Measurements from ENCODE around the gene FBXO2.

Gene FBXO2, protein sequence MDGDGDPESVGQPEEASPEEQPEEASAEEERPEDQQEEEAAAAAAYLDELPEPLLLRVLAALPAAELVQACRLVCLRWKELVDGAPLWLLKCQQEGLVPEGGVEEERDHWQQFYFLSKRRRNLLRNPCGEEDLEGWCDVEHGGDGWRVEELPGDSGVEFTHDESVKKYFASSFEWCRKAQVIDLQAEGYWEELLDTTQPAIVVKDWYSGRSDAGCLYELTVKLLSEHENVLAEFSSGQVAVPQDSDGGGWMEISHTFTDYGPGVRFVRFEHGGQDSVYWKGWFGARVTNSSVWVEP

DNA sequence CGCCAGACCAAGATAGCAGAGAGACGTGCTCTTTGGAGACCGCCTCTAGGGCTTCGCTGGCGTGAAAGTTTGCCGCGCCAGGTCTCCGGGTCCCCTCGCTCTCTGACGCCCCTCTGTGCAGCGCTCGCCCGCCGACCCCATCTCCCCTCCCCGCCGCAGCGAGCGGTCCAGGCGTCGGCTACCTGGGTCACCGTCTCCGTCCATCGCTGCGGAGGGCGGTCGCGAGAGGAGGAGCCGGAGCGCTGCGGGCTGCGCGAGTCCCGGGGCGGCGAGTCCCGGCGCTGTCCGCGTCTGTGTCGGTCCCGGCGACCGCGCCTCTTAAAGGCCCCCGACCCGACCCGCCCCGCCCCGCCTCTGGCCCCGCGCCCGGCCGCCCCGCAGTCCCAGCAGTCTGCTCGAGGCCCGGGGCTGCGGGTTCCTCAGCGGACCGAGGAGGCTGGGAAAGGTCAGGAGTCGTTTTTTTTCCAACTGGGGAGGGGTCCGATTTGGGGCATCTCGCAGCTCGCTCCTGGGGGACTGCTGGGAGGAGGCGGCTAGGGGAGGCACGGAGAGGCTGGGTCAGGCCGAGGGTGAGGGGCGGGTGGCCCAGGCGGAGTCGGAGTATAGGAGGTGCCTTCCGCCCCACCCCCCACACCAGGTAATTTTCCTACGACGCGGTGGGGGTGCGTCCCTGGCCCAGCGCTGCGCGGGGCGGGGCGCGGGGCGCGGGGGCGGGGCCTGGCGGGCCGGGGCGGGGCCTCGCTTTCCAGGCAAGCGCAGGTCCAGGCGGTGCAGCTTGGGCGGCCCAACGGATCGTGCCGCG, at the start of gene FBXO2, which contains the start of gene FBXO44:
Gene FBXO2 (minus strand): TSS at position 293 of the 802 bp plus-strand sequence. CDS start 89 bp downstream, at position 204.
Gene FBXO44 (plus strand): TSS at position 741 of the 802 bp plus-strand sequence. CDS start 959 bp downstream, outside the sequence.
- peak; percentile 46 for DNase-seq

DNA sequence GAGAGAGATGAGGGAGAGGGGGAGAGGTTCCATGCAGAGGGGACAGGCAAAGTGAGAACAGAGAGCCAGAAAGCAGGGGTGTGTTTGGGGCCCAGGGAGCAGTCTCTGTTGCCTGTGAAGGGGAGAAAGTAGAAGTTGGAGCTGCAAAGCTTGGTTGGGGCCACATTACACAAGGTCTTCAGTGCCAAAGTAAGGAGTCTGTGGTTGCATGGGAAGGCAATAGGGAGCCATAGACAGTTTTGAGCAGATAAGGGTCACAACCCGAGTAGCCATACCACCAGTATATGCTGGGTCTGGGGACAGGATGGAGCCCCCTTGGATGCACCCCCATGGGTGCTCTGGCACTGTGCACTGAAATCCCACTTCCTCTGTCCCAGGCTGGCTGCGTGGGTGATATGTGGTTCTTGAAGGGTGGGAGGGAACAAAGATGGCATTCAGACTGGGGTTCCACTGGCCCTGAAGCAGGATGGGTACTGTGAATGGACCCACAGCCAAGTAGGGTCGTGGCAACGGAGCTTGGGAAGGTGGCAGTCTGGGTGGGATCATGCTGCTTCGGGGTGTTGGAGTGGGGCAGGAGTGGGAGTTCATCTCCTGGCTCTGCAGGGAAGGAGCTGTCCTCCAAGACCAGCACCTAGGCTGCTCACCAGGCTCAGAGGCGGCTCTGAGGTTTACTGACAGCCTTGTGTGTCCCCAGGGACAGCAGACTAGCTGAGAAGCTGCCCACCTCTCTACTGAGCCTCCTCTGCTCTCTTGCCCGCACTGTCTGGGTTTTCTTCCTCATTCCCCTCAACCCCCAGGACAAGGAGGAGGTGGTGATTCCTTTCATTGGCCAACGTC, 49.3 kb upstream of the FBXO2 start:
- no peak for DNase-seq

DNA sequence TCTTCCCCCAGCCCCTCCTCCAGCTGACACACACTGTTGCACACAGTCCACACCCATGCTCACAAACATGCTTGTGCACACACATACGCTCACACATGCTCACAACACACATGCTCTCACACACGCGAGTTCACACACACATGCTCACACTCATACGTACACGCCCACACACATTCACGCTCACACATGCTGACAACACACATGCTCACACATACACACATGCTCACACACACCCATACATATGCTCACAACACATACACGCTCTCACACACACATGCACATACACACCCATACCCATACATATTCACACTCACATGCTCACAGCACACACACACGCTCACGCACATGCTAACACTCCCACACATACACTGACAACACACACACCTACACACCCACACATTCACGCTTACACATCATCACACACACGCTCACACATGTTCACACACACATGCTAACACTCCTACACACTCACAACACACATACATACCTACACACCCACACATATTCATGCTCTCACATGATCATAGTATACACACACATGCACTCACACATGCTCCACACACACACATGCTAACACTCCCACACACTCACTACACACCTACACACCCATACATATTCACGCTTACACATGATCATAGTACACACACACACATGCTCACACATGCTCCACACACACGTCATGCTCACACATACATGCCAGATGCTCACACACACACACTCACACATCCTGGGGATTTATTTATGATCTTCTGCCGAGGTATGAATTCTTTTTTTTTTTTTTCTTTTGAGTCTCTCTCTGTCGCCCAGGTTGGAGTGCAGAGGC, 48.0 kb upstream of the FBXO2 start:
- no peak for DNase-seq

DNA sequence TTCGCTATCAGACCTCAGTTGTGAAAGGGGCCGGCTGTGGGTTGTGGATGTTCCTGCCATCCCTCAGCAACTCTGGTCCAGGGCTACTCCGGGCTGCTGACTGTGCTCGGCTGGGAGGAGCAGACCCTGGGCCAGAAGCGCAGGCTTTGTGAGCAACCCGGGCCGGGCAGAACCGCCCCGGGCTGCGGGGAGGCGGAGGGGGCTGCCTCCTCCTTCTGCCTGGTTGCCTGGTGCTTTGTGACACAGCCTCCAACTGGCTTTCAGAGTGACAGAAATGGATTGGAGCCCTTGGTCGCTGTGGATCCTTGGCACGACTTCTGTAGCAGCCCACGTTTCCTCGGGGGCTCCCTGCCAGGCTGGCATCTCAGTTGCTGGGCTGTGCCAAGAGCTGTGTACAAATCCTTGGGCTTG, 47.3 kb upstream of the FBXO2 start:
- no peak for DNase-seq

DNA sequence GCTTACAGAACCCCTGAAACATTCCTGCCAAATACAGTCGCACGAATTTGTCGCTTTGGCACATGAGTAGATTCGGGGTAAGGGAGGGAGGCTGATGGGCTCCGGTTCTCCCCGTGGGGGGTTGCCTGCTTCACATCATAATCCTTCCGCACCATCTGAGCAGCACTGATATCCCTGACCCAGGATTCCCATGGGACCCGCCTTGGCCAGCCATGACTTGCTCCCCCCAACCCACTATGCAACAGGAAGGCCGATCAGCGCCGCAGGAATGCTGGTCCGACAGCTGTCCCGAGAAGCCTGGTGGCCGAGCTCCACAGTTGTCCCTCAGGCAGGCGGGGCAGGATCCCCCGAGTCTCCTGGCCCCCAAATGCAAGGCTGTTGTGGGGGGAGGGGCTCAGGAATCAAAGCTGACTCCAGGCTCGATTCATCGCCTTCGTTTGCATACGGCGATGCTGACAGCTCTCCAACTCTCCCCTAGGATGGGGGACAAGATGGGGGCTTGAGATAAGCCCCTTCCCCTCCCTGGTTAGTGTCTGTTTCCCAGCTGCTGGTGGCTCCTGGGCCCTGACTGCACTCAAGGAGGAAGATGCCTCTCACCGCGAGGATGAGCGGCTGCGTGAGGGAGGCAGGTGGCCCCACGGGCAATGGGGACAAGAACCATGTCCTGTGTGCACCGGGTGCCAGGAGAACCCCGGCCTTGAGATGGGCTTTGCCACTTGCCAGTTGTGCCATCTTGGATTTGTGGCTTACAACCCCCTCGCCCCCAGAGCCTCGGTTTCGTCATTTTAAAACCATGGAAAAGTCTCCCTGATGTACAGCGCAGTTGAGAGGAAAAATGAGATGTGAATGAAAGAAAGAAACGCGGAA, 46.6 kb upstream of the FBXO2 start:
- no peak for DNase-seq

DNA sequence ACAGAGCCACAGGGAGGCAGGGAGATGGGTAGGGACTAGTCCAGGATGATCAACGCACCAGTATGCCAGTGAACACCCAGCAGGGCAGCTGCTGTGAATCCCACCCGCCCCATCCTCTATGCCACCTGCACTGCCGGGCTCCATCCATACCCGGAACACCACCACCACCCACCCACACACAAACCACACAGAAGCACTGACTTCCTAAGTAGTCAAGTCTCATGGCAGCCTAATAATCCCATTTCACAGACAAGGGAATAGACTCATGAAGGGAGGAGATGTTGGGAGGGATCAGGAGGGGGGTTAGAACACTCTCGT, 43.6 kb upstream of the FBXO2 start:
- DNase-seq: no peak

DNA sequence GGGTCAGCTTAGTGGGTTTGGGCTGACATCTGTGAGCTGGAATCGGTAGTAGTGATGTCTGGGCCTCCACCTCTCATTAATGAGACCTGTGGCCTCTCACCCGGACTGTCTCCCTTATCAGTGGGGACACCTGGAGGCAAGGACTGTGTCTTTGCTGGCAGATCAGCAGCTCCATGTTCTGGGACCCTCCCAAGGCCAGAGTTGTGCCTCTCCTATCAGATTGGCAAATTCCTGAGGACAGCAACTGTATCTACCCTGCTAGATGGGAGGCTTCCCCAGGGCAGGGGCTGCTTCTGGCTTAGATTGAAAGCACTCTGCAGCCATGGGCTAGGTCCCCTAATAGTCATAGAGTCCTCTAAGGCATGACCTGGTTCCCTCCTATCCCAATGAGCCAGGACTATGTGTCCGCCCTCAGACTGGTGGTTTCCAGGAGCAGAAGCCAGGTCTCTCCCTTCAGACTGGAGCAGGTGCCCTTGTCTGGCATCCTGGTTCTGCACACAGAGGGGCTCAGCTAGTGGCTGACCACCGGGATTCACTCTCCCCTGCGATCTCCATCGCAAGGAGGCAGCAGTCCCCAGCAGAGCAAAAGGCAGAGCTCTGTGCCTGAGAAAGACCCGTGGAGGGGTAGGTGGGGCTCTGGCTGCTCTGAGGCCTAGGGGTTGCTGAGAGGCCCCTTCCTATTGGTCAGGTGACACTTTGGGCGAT, 43.1 kb upstream of the FBXO2 start:
- DNase-seq: no peak

DNA sequence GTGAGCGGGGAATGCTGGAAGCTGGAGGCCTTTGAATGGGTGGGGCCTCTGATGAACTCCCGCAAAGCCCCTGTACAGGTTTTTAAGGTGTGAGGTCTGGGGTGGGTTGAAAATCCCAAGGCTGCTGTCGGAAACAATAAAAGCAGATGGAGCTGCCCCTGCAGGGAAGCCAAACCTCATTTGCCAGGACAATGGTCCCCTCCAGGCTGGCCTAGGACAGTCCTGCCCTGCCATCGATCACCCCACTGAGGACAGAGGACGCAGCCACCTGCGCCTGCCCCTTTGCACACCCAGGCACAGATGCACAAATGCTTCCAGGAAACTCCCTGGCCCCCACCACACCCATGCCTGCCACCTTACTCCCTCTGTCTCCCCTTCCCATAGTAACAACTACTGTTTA, 41.6 kb upstream of the FBXO2 start:
- no peak for DNase-seq

DNA sequence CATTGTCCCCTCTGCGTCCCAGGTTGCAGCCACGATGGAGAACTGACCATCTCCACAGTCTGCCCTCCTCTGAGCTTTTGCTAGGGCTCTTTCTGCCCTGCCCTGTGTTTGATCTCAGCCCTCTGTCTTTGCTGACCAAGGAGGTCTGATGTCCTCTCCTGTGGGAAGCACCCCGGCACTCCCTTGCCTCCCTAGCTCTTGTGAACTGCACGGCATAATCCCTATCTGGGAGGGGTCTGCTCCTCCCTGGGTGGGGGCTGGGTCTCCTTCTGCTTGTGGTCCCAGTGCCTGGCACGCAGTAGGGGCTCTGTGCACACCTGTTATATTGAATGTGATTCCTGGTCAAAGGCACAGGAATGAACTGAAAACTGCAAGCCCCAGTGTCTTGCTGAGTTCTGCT, 39.7 kb upstream of the FBXO2 start:
- DNase-seq: no peak

DNA sequence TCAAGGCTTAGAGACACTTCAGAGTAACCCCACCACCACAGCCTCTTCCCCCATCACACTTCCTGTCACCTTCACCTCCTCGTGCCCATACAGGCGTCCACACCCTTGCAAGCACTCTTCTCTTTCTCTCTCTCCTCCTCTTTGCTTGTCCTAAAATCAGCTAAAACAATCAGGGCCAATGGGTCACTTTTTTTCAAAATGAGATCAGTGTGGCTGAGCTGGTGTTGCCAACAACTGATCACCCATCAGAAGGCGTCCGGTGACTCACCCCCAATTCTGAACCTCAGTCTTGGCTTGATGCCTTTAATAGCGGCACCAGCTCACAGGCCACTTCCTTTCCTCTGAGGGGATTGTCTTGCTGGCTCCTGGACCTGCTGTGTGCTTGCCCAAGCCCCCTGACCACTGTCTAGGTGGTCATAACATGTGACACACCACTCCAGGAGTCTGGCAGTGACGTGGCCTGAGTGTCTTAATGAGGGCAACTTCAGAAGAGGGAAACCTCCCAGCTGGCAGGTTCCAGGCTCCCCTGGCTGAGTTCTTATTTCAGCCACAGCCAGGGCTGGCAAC, 38.9 kb upstream of the FBXO2 start:
- peak; percentile 69 for DNase-seq

DNA sequence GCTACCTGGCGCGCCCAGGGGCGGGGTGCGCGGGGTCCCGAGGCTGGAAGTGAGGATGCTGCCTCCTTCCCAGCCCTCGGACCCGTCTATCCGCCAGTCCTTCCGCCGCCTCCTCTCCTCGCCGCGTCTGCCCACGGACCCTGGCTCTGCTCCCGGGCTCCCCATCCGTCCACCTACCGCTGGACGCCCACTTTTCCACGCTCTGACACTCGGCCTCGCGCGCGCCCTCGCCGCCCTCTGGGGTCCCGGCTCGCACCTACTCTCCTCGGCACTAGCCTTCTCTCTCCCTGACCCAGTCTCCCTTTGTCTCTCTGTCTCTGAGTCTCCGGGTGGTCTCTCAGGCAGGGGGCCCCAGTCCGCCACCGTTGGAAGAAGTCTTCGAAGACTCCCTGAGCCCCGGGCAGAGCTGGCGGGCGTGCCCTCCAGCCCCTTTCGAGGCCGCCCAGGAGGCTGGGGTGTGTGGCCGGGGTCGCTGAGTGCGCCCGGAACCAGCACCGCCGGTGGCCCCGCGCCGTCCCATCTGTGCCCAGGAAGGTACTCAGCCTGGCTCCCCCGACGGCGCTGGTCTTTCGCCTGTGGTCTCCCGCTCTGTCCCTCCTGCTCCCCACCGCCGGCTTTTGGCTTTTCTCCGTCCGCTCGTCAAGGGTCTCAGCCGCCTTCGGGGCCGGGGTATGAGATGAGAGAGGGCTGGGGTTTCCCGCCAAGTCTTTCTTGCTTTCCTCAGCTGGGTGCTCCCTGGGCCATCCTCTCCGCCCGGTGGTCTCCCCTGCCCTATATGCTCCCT, 37.9 kb upstream of the FBXO2 start:
- DNase-seq: no peak

DNA sequence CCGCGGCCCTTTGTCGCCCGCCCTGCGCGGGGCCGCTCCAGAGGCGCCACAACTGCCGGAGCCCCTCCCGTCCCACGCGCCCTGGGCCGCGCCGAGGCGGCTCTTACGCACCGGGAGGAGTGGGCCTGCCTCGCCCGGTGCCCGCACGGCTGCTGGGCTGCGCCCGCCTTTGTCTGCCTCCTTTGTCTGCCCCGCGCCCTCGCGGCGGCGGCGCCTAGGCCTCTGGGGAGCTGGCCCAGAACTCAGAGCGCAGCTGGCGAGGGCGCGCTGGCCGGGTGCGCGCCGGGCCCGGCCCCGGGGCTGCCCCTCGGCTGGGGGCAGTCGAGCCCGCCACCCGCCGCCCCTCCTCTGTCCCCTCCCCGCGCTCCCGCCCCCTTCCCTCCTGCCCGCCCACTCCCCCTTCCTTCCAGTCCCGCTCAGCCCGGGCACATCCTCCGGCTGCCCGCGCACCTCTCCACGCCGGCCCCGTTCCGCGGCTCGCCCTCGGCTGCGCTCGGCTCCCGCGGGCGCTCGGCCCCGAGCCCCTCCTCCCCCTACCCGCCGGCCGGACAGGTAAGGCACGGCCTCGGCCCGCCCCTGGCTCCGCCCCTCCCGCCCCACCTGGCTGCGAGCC, 37.2 kb upstream of the FBXO2 start, which contains the start of gene DRAXIN:
Gene DRAXIN (plus strand): TSS at position 409 of the 613 bp plus-strand sequence. CDS start 14,549 bp downstream, outside the sequence.
- no peak for DNase-seq

DNA sequence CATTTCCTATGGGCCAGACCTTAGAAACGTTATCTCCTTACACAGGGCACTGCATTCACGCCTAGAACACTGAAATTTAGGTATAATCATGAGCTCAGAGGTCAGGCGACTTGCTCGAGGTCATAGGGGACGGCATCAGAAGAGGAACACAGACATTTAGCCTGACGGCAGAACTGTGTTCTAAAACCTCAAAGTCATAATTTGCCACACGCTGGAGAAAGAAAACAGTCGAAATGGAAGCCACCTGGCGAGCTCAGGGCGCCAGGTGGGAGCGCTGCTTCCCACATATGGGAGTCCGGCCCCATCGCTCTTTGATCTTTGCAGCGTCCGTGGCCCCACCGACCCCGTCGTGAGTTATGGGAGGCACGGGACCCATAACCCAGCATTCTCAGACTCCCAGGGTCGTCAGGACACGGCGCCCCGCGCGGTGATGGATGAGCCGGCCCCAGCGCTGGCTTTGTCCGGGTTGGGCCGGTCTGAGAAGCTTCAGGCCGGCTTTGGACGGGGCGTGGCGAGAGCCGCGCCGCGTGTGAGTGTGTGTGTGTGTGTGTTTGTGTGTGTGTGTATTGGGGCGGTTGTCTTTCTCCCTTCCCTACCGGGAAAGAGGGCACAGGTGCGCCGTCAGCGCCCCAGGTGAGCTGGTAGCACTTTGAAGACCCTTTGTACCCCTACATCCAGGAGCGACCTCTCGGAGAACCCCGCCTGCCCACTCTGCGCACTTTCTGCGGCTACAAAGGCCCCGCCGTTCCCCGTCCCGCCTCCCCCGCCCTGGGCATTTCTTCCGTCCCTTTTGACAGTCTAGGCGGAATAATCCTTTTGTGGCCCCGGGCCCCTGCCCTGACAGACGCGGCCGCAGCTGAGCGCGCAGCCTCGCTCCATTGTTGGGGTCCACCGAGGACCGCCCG, 36.4 kb upstream of the FBXO2 start:
- no peak for DNase-seq

DNA sequence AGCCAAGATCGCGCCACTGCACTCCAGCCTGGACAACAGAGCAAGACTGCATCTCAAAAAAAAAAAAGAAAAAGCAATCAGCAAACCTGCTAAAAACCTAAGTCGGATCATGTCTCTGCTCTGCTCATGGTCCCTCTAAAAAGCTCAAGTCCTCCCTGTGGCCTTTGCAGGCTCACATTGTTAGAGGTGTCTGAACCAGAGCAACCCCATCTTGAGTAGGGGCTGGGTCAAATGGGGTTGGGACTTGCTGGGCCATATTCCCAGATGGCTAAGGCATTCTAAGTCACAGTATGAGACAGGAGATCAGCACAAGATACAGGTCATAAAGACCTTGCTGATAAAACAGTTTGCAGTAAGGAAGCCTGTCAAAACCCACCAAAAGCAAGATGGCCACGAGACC, 34.3 kb upstream of the FBXO2 start:
- DNase-seq: no peak

DNA sequence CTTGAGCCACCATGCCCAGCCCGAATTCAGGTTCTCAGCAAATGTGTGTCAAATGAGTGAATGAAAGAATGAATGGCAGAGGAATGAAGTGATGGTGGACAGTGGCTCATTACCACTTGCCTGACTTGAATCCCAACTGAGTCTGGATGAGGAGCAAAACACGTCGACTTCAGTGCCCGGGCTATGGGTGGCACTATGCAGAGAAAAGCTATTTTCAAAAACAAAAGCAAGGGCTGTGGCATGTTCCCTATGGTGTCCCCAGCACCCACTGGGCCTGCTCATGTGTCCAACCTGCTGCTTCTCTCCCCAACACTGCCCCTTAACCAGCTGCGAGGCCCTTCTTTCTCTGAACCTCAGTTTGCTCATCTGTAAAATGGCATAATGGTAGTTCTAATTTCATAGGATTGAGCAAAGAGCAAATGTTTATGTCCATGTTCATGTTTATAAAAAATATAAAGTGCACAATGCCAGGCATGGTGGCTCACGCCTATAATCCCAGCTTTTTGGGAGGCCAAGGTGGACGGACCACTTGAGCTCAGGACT, 31.1 kb upstream of the FBXO2 start:
- DNase-seq: no peak

DNA sequence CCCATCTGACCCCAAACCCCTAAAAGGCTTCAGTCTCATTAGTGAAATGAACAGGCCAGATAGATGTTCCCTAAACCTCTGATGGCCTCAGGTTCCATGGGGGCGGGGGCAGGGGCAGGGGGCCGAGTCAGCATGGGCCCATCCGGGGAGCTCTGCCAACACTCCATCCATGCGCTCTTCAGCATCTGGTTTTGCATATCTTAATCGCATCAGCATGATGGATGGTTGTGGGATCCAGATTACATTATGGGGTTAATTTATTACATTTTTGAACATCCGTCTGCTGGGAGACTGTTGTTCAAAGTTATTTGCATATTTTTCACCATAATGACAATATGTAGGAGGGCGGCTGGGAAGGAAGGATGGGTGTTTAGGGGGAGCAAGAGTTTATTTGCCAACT, 29.8 kb upstream of the FBXO2 start:
- DNase-seq: no peak

DNA sequence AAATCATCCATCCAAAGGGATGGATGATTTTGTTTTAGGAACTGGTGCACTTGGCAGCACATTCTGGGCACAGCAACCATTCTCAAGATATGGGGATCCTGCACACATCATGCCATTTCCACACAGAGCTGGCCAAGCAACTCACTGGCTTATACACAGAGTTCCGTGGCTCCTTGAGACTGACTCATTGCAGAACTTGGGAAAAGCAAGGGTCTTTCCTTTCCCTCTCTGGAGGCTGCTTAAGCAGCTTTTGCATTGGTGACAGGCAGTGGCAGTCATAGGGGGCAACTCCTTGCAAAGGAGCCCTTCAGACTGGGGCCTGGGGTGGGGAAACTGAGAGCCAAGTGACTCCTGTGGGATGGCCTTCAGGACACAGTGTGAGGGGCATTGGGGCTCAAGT, 28.6 kb upstream of the FBXO2 start:
- no peak for DNase-seq

DNA sequence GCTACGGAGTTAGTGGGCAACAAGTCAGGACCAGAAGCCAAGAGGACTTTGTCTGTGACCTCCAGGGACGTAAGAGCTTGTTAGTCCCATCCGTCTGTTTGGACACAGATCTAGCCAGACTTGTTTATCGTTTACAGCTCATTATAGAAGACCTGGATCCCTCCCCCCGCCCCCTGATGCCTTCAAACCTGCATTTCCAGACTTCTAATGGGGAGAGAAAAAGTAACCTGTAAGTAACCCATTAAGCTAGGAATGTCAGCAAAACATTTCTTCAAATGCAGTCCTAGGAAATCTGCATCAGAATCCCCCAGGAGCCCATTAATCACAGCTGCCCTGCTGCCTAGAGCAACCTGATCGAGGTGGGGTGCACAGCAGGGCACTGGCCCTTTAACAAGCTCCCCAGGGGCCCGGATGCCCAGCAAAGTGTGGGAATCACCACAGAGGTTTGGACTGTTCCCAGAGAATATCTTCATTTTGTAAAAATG, 28.1 kb upstream of the FBXO2 start:
- DNase-seq: no peak

All from CD4-positive, alpha-beta T cell treated with Interleukin-4 for 4 hours (primary cell).